ENCODE results near the gene BRAP.

BRAP gene

DNA sequence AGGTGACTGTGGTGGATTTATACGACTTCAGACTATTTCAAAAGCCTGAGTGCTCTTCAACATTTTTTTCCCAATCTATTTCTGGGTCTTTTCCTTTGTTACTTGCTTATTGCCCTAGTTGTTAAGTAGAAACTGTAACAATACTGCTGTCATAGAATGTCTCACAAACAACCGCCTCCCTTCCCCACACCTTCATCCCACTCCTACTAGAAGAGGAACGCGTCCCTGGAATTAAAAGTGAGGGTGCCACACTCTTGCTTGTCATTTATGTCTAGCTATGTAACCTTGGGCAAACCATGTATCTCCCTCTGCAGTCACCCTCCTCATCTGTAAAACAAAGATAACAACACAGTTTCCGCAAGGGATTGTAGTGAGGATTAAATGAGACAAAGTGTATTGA is 8.6 kb downstream of the BRAP start:
- DNase-seq (ENCODE audit: low spot score) (no peak), ATAC-seq (ENCODE audit: low read depth) (no peak)
- no peak overlapping the region for H3K4me3 ChIP-seq (ENCODE audit: severe bottlenecking)
- no peaks in the 10 kb centered on the region for H3K4me1 ChIP-seq (ENCODE audit: insufficient read depth, poor library complexity, severe bottlenecking)
- peaks cover 71% of the 10 kb centered on the region for H3K36me3 ChIP-seq (ENCODE audit: low read depth)
- no peaks in the 10 kb centered on the region for H3K9me3 ChIP-seq (ENCODE audit: severe bottlenecking)
- TF ChIP-seq, protein P1, sequence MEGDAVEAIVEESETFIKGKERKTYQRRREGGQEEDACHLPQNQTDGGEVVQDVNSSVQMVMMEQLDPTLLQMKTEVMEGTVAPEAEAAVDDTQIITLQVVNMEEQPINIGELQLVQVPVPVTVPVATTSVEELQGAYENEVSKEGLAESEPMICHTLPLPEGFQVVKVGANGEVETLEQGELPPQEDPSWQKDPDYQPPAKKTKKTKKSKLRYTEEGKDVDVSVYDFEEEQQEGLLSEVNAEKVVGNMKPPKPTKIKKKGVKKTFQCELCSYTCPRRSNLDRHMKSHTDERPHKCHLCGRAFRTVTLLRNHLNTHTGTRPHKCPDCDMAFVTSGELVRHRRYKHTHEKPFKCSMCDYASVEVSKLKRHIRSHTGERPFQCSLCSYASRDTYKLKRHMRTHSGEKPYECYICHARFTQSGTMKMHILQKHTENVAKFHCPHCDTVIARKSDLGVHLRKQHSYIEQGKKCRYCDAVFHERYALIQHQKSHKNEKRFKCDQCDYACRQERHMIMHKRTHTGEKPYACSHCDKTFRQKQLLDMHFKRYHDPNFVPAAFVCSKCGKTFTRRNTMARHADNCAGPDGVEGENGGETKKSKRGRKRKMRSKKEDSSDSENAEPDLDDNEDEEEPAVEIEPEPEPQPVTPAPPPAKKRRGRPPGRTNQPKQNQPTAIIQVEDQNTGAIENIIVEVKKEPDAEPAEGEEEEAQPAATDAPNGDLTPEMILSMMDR (IDR thresholded peaks at IDR 0.05; ENCODE audit: poor library complexity, severe bottlenecking) = no peak
- no peaks in the 10 kb centered on the region for H3K27me3 ChIP-seq (ENCODE audit: insufficient read depth, poor library complexity, severe bottlenecking)
- no peak overlapping the region for H3K27ac ChIP-seq (ENCODE audit: poor library complexity, severe bottlenecking)

GRCh38 chr12:111673503-111673902 is 12.3 kb downstream of the BRAP start:
- Histone ChIP-seq H3K4me1 (ENCODE audit: insufficient read depth, poor library complexity, severe bottlenecking) (no peaks in the 10 kb centered on the region), H3K9me3 (ENCODE audit: severe bottlenecking) (no peaks in the 10 kb centered on the region), H3K27me3 (ENCODE audit: insufficient read depth, poor library complexity, severe bottlenecking) (no peaks in the 10 kb centered on the region), H3K27ac (ENCODE audit: poor library complexity, severe bottlenecking) (no peak overlapping the region), H3K4me3 (ENCODE audit: severe bottlenecking) (no peak overlapping the region), H3K36me3 (ENCODE audit: low read depth) (peaks cover 76% of the 10 kb centered on the region)
- DNase-seq (ENCODE audit: low spot score) = no peak
- TF ChIP-seq, protein P1 (IDR thresholded peaks at IDR 0.05; ENCODE audit: poor library complexity, severe bottlenecking) = peak; percentile 47
- ATAC-seq (ENCODE audit: low read depth) = no peak

DNA sequence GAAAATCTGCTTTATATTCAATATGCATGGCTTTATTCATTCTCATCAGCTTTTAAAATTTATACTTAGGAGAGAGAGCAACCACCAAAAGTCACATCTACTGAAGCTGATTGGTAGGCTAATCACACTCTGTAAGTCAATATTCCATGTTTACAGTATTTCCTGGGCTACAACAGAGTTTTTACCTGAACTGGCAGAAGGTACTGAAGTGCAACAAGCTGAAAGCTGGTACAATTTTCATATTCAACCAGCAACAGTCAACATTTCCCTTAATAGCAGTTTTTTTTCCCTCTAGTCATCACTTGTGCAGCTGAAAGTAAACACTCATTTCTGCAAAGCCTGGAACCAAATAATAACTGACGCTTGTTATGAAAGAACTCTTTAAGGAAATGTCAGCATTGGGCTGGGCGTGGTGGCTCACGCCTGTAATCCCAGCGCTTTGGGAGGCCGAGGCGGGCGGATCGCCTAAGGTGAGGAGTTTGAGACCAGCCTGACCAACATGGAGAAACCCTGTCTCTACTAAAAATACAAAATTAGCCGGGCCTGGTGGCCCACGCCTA is 12.9 kb downstream of the BRAP start:
- Histone ChIP-seq H3K4me1 (ENCODE audit: insufficient read depth, poor library complexity, severe bottlenecking) (no peaks in the 10 kb centered on the region), H3K36me3 (ENCODE audit: low read depth) (peaks cover 82% of the 10 kb centered on the region), H3K27ac (ENCODE audit: poor library complexity, severe bottlenecking) (no peak overlapping the region), H3K4me3 (ENCODE audit: severe bottlenecking) (no peak overlapping the region), H3K9me3 (ENCODE audit: severe bottlenecking) (no peaks in the 10 kb centered on the region), H3K27me3 (ENCODE audit: insufficient read depth, poor library complexity, severe bottlenecking) (no peaks in the 10 kb centered on the region)
- no peak for DNase-seq (ENCODE audit: low spot score)
- ATAC-seq (ENCODE audit: low read depth) = no peak
- TF ChIP-seq, protein P1 (IDR thresholded peaks at IDR 0.05; ENCODE audit: poor library complexity, severe bottlenecking) = no peak

GRCh38 chr12:111664961-111665865 is 20.5 kb downstream of the BRAP start:
- Histone ChIP-seq H3K27ac (ENCODE audit: poor library complexity, severe bottlenecking) (no peak overlapping the region), H3K4me3 (ENCODE audit: severe bottlenecking) (no peak overlapping the region), H3K4me1 (ENCODE audit: insufficient read depth, poor library complexity, severe bottlenecking) (no peaks in the 10 kb centered on the region), H3K36me3 (ENCODE audit: low read depth) (peaks cover 77% of the 10 kb centered on the region), H3K27me3 (ENCODE audit: insufficient read depth, poor library complexity, severe bottlenecking) (no peaks in the 10 kb centered on the region), H3K9me3 (ENCODE audit: severe bottlenecking) (no peaks in the 10 kb centered on the region)
- no peak for DNase-seq (ENCODE audit: low spot score)
- ATAC-seq (ENCODE audit: low read depth) = no peak; the same call in 2 of the 3 replicates
- TF ChIP-seq, protein P1 (IDR thresholded peaks at IDR 0.05; ENCODE audit: poor library complexity, severe bottlenecking) = no peak

DNA sequence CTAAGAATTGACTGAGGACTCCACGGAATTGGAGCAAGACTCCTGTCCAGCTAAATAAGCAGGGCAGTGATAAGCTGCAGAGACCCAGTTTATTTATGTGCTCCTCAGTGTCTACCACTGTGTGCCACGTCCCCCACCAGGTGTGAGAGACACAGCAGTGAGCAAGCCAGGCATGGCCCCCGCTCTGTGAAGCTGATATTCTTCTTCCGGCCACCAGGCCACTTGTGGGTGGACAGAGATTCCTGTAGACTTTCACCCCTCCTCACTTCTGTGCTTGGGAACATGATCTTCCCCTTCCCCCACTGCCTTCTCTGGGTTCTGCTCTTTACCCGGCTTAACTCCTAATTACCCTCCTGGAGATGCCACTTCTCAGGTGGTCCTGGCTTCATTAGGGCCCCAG is 21.3 kb downstream of the BRAP start:
- H3K9me3 ChIP-seq (ENCODE audit: severe bottlenecking) = no peaks in the 10 kb centered on the region
- H3K27ac ChIP-seq (ENCODE audit: poor library complexity, severe bottlenecking) = no peak overlapping the region
- no peak for ATAC-seq (ENCODE audit: low read depth)
- H3K27me3 ChIP-seq (ENCODE audit: insufficient read depth, poor library complexity, severe bottlenecking) = no peaks in the 10 kb centered on the region
- H3K36me3 ChIP-seq (ENCODE audit: low read depth) = peaks cover 75% of the 10 kb centered on the region
- TF ChIP-seq, protein P1 (IDR thresholded peaks at IDR 0.05; ENCODE audit: poor library complexity, severe bottlenecking) = no peak
- no peak for DNase-seq (ENCODE audit: low spot score)
- no peak overlapping the region for H3K4me3 ChIP-seq (ENCODE audit: severe bottlenecking)
- no peaks in the 10 kb centered on the region for H3K4me1 ChIP-seq (ENCODE audit: insufficient read depth, poor library complexity, severe bottlenecking)
